ENCODE measurements around the gene TAS1R2. TPM values are rescaled to one million over a fixed set of nuclear protein-coding genes. Genes with fewer than 3 reads are reported as not detected.

TAS1R2 gene
- total RNA-seq, 1 donor from 2014 or later = 0.98 TPM

- Histone ChIP-seq H3K4me3 (no peak overlapping the region), H3K4me1 (peaks cover 27% of the 10 kb centered on the region), H3K36me3 (peaks cover 0 to 4% of the 10 kb centered on the region in 2 donors), H3K27ac (no peak overlapping the region), H3K9me3 (no peaks in the 10 kb centered on the region), H3K27me3 (no peaks in the 10 kb centered on the region)
- intact Hi-C loops (cut with DNase I) = loop anchor here (10.0 kb wide), 1 partner anchor 361 kb away; no protein-coding TSS in a partner anchor
- TF ChIP-seq POLR2AphosphoS5 (IDR thresholded peaks at IDR 0.05; ENCODE audit: insufficient read depth in 1 of 2, low read depth in 1 of 2) (no peak), CTCF (IDR thresholded peaks at IDR 0.05) (peak; percentile 48 to 76 (median 68)), POLR2A (IDR thresholded peaks at IDR 0.05) (no peak)
- no peak for DNase-seq (ENCODE audit: extremely low spot score in 2 of 2)
Observed at GRCh38 chr1:18883636-18884418, 24.4 kb upstream of the TAS1R2 start.

GRCh38 chr1:18883079-18883478, 23.6 kb upstream of the TAS1R2 start:
- Histone ChIP-seq H3K27ac (no peak overlapping the region), H3K4me3 (no peak overlapping the region), H3K4me1 (peaks cover 27% of the 10 kb centered on the region), H3K27me3 (no peaks in the 10 kb centered on the region), H3K9me3 (no peaks in the 10 kb centered on the region), H3K36me3 (peaks cover 0 to 4% of the 10 kb centered on the region in 2 donors)
- no peak for DNase-seq (ENCODE audit: extremely low spot score in 2 of 2)
- TF ChIP-seq CTCF (IDR thresholded peaks at IDR 0.05) = no peak
- TF ChIP-seq POLR2AphosphoS5 (IDR thresholded peaks at IDR 0.05; ENCODE audit: insufficient read depth in 1 of 2, low read depth in 1 of 2) = no peak
- no peak for TF ChIP-seq POLR2A (IDR thresholded peaks at IDR 0.05)
- intact Hi-C loops (cut with DNase I) = loop anchor here (10.0 kb wide), 1 partner anchor 362 kb away; no protein-coding TSS in a partner anchor

- peaks cover 27% of the 10 kb centered on the region for H3K4me1 ChIP-seq
- intact Hi-C loops (cut with DNase I) = loop anchor here (10.0 kb wide), 1 partner anchor 362 kb away; no protein-coding TSS in a partner anchor
Observed at GRCh38 chr1:18882486-18882885, 23.0 kb upstream of the TAS1R2 start.

GRCh38 chr1:18881642-18882431, 22.4 kb upstream of the TAS1R2 start:
- Histone ChIP-seq H3K4me1 (peaks cover 27% of the 10 kb centered on the region), H3K36me3 (peaks cover 0 to 7% of the 10 kb centered on the region in 2 donors), H3K4me3 (no peak overlapping the region), H3K27me3 (no peaks in the 10 kb centered on the region), H3K9me3 (no peaks in the 10 kb centered on the region), H3K27ac (no peak overlapping the region)
- intact Hi-C loops (cut with DNase I) = loop anchor here (10.0 kb wide), 1 partner anchor 363 kb away; no protein-coding TSS in a partner anchor
- TF ChIP-seq POLR2AphosphoS5 (IDR thresholded peaks at IDR 0.05; ENCODE audit: insufficient read depth in 1 of 2, low read depth in 1 of 2) (peak; percentile 34 to 50), CTCF (IDR thresholded peaks at IDR 0.05) (no peak)
- DNase-seq (ENCODE audit: extremely low spot score in 2 of 2) = no peak

More at GRCh38 chr1:18882486-18882885, 23.0 kb upstream of the TAS1R2 start:
- no peak for DNase-seq (ENCODE audit: extremely low spot score in 2 of 2)
- no peak overlapping the region for H3K27ac ChIP-seq
- H3K27me3 ChIP-seq = no peaks in the 10 kb centered on the region
- peaks cover 0 to 4% of the 10 kb centered on the region in 2 donors for H3K36me3 ChIP-seq
- H3K9me3 ChIP-seq = no peaks in the 10 kb centered on the region
- H3K4me3 ChIP-seq = no peak overlapping the region
- TF ChIP-seq POLR2AphosphoS5 (IDR thresholded peaks at IDR 0.05; ENCODE audit: insufficient read depth in 1 of 2, low read depth in 1 of 2) (no peak), POLR2A (IDR thresholded peaks at IDR 0.05) (no peak), CTCF (IDR thresholded peaks at IDR 0.05) (no peak)
